Muscle layer of colon (tissue), 2 donors: ENCODE data around the gene NPHS1.
"Not testable (repeated sequence)": the region's sequence is repeated elsewhere in the genome, so short reads cannot be mapped to it uniquely, and the experiment has no call there.

Source experiments
- H3K27ac ChIP-seq: one replicate; pipeline ENCODE4 v1.7.0; 2013; ENCODE audit warnings: low read depth, mild to moderate bottlenecking, low read length, moderate library complexity
- H3K27me3 ChIP-seq, 2 donors: one replicate each; pipeline ENCODE4 v1.7.0; 2013; ENCODE audit warnings: low read length in 2 of 2, mild to moderate bottlenecking in 2 of 2; ENCODE audit not compliant: insufficient read depth in 2 of 2, control insufficient read depth in 1 of 2
- H3K36me3 ChIP-seq: one replicate; pipeline ENCODE4 v1.7.0; 2013; ENCODE audit warnings: mild to moderate bottlenecking, low read length; ENCODE audit not compliant: insufficient read depth
- H3K4me1 ChIP-seq: one replicate; pipeline ENCODE4 v1.7.0; 2013; ENCODE audit warnings: mild to moderate bottlenecking, low read length; ENCODE audit not compliant: insufficient read depth
- H3K4me3 ChIP-seq, 2 donors: one replicate each; pipeline ENCODE4 v1.7.0; 2013; ENCODE audit warnings: low read length in 2 of 2, low read depth in 1 of 2, mild to moderate bottlenecking in 1 of 2, moderate library complexity in 1 of 2
- H3K9ac ChIP-seq: one replicate; pipeline ENCODE4 v1.7.0; 2013; ENCODE audit warnings: low read length
- H3K9me3 ChIP-seq: one replicate; pipeline ENCODE4 v1.7.0; 2013; ENCODE audit warnings: mild to moderate bottlenecking, low read length
- donor health status: abdominal sarcoma.
- donor health status: Adenocarcinoma of cecum.

Gene NPHS1

DNA sequence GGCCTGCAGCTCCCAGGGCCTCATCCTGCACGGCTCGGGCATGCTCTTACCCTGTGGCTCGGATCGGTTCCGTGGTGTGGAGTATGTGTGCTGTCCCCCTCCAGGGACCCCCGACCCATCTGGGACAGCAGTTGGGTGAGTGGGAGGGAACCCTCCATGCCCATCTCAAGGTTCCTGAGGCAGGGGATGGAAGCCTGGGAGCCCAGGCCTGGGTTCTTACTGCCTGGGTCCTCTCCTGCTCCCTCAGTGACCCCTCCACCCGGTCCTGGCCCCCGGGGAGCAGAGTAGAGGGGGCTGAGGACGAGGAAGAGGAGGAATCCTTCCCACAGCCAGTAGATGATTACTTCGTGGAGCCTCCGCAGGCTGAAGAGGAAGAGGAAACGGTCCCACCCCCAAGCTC is 19.3 kb upstream of the NPHS1 start:
- Histone ChIP-seq H3K4me3 (no peak overlapping the region), H3K9ac (no peak overlapping the region), H3K4me1 (peaks cover 15% of the 10 kb centered on the region), H3K27ac (no peak overlapping the region), H3K9me3 (no peaks in the 10 kb centered on the region), H3K36me3 (no peaks in the 10 kb centered on the region), H3K27me3 (peaks cover 29 to 45% of the 10 kb centered on the region in 2 donors)

DNA sequence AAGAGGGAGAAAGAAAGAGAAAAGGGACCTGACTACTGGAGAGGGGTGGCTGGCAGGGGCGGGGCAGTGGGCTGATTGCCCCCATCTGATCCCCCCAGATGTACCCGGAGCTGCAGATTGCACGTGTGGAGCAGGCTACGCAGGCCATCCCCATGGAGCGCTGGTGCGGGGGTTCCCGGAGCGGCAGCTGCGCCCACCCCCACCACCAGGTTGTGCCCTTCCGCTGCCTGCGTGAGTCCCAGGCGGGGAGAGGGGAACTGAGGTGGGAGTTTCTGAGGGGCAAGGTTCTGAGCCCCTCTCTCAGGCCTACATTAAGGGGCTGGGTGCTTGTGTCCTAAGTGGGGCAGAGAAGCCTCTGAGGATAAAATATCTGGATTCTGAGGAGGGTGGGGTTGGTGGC is 18.5 kb upstream of the NPHS1 start:
- Histone ChIP-seq H3K36me3 (no peaks in the 10 kb centered on the region), H3K27me3 (peaks cover 29 to 48% of the 10 kb centered on the region in 2 donors), H3K27ac (no peak overlapping the region), H3K4me3 (no peak overlapping the region), H3K9ac (no peak overlapping the region), H3K9me3 (no peaks in the 10 kb centered on the region), H3K4me1 (peaks cover 15% of the 10 kb centered on the region)

DNA sequence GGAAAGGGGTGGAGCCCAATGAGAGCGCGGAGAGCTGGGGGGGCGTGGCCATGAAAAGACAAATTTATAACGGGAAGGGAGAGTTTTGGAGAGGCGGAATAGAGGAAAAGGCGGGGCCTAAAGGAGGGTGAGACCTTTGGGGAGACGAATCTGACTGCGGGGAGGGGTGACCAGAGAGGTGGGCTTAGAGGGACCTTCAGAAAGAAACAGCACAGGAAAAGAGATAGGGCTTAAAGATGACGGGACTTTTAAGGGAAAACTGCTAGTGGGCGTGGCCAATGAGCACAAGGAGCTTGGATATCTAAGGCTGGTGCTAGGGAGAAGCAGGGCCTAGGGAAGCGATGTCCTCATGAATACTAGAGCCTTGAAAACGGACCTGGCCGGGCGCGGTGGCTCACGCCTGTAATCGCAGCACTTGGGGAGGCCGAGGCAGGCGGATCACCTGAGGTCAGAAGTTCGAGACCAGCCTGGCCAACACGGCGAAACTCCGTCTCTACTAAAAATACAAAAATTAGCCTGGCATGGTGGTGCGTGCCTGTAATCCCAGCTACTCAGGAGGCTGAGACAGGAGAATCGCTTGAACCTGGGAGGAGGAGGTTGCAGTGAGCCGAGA is 17.9 kb upstream of the NPHS1 start:
- H3K27ac ChIP-seq, H3K9ac ChIP-seq, H3K4me3 ChIP-seq, H3K9me3 ChIP-seq, H3K36me3 ChIP-seq: not testable (repeated sequence)
- peaks cover 15% of the 10 kb centered on the region for H3K4me1 ChIP-seq
- peaks cover 29 to 48% of the 10 kb centered on the region in 2 donors for H3K27me3 ChIP-seq

DNA sequence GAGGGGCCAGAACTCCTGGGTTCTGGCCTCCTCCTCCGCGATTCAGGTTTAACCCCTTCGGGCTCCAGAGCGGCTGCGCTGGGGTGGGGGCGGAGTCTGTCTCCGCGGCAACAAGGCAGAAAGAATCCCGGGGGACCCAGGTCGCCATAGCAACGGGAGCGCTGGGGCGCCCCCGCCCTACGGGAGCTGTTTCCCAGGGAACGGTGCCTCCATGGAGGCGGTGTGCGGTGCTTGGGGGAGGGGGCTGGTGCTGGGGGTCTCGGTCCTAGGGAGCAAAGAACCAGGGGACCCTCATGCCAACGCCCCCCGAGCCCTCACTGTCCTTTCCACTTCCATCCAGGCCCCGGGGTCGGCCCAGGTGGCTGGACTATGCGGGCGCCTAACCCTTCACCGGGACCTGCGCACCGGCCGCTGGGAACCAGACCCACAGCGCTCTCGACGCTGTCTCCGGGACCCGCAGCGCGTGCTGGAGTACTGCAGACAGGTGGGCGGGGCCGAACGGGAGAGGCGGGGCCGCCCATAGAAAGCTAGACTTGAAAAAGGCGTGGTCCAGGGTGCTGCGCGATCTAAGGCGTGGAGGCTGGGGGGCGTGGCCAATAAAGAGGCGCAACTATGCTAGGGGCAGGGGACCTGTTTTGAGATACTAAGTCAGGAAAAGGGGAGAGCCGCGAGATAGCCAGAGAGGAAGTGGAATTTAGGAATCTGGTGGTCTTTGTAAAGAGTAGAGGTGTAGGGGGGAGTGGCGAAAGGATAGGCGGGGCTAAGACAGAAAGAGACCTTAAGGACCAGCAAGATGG is 17.2 kb upstream of the NPHS1 start:
- peak overlapping the region in 1 of 2 donors; percentile 45 for H3K4me3 ChIP-seq
- H3K27ac ChIP-seq: no peak overlapping the region
- H3K9ac ChIP-seq: no peak overlapping the region
- no peaks in the 10 kb centered on the region for H3K36me3 ChIP-seq
- no peaks in the 10 kb centered on the region for H3K9me3 ChIP-seq
- peaks cover 29 to 48% of the 10 kb centered on the region in 2 donors for H3K27me3 ChIP-seq
- peaks cover 15% of the 10 kb centered on the region for H3K4me1 ChIP-seq

DNA sequence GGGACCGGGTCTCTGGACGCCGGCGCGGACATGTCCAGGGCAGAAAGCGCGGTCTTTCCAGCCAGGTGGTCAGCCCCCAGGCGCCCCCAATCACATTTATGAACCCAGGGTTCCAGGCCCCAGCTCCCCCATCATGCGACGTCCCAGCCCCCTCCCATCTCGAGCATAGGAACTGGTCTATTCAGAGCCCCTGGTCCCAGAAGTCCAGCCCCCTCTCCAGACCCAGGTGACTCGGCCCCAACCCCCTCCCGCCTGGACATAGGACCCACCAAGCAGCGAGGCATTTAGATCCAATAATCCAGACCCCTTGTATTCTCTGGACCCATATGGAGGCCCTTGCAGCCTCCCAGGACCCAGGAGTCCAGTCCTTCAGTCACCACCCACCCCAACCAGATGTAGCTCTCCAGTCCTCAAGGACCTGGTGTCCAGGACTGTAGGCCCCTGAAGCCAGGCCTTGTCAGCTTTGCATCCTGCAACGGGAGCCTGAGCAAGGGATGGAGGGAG is 16.6 kb upstream of the NPHS1 start:
- no peaks in the 10 kb centered on the region for H3K9me3 ChIP-seq
- H3K9ac ChIP-seq: no peak overlapping the region
- H3K27me3 ChIP-seq: peaks cover 29 to 48% of the 10 kb centered on the region in 2 donors
- peaks cover 15% of the 10 kb centered on the region for H3K4me1 ChIP-seq
- H3K36me3 ChIP-seq: no peaks in the 10 kb centered on the region
- H3K27ac ChIP-seq: no peak overlapping the region
- H3K4me3 ChIP-seq: peak overlapping the region in 1 of 2 donors; percentile 45

DNA sequence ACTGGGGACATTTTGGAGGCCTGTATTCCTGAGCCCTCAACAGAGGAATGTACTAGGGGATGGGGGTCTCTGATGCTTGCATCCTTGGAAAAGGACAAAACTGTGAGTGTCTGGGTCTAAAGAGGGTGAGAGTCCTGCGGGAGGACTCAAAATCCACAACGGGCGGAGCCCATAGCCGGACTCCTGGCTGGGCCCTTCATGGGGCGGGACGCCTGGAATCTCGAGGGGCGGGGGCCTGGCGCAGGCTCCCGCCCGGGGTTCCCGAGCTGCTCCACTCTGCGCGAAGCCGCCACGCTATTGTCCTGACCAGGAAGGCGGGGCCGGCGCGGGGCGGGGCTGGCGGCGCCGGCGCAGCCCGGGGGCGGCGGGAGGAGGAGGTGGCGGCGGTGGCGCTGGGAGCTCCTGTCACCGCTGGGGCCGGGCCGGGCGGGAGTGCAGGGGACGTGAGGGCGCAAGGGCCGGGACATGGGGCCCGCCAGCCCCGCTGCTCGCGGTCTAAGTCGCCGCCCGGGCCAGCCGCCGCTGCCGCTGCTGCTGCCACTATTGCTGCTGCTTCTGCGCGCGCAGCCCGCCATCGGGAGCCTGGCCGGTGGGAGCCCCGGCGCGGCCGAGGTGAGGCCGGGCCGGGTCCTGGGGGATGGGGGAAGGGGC is 16.0 kb upstream of the NPHS1 start, which contains the start of gene APLP1:
Gene APLP1, plus strand, starts transcription at position 403 of the 651 bp plus-strand sequence. Its CDS starts 63 bp downstream, at position 466.
- H3K27ac ChIP-seq: no peak within 1 kb of the TSS
- H3K9me3 ChIP-seq: no peaks in the 10 kb centered on the region
- H3K27me3 ChIP-seq: peaks cover 29 to 48% of the 10 kb centered on the region in 2 donors
- H3K9ac ChIP-seq: no peak within 1 kb of the TSS
- no peaks in the 10 kb centered on the region for H3K36me3 ChIP-seq
- H3K4me1 ChIP-seq: peaks cover 15% of the 10 kb centered on the region
- peak within 1 kb of the TSS in 1 of 2 donors; percentile 45 for H3K4me3 ChIP-seq

DNA sequence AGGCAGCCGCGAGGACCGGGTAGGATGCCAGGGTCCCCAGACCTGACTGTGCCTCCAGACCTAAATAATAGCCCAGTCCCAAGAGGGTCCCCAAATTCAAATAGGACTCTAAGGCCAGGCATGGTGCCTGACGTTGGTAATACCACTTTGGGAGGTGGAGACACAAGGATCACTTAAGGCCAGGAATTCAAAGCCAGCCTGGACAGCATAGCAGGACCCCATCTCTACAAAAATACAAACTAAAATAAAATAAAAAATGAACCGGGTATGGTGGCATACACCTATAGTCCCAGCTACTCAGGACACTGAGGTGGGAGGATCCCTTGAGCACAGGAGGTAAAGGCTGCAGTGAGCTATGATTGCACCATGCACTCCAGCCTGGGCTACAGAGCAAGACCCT is 10.7 kb upstream of the NPHS1 start:
- Histone ChIP-seq H3K4me1 (no peaks in the 10 kb centered on the region), H3K9ac (no peak overlapping the region), H3K27ac (no peak overlapping the region), H3K4me3 (no peak overlapping the region), H3K36me3 (no peaks in the 10 kb centered on the region), H3K27me3 (peaks cover 0 to 57% of the 10 kb centered on the region in 2 donors), H3K9me3 (no peaks in the 10 kb centered on the region)

DNA sequence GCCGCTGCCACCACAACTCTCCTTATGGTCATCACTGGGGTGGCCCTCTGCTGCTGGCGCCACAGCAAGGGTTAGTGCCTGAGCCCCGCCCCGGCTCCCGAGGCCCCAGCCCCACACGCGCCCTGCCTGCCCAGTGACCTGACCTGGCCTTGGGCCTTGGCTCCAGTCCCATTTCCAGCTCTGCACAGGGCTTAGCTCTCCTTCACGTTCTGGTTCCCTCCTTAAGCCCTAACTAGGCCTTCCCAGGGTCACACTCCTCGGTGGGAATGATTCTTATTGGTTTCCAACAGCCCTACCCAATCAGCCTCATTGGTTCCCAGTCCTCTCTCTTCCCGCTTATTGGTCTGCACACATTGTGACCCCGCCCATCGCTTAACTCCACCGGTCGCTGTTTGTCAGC is 10.2 kb upstream of the NPHS1 start:
- H3K27me3 ChIP-seq: peaks cover 0 to 59% of the 10 kb centered on the region in 2 donors
- H3K4me3 ChIP-seq: no peak overlapping the region
- no peak overlapping the region for H3K9ac ChIP-seq
- no peak overlapping the region for H3K27ac ChIP-seq
- H3K9me3 ChIP-seq: no peaks in the 10 kb centered on the region
- no peaks in the 10 kb centered on the region for H3K36me3 ChIP-seq
- H3K4me1 ChIP-seq: no peaks in the 10 kb centered on the region

DNA sequence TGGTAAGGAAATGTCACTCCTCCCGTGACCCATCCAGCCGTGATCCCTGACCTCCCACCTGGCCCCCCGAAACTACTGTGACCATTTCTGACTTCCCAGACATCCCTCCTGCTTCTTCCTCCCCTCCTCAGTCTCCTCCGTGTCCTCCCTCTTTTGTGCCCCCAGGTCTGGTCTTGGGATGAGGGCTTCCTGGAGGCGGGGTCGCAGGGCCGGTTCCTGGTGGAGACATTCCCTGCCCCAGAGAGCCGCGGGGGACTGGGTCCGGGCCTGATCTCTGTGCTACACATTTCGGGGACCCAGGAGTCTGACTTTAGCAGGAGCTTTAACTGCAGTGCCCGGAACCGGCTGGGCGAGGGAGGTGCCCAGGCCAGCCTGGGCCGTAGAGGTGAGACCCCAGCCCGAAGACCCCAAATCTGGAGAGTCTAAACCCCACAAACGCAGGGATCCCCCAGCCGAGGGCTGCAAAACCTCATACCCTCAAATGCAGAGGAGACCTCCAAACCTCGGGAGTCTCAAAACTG is 9.4 kb upstream of the NPHS1 start:
- H3K27me3 ChIP-seq: peaks cover 0 to 59% of the 10 kb centered on the region in 2 donors
- no peak overlapping the region for H3K27ac ChIP-seq
- H3K4me3 ChIP-seq: no peak overlapping the region

DNA sequence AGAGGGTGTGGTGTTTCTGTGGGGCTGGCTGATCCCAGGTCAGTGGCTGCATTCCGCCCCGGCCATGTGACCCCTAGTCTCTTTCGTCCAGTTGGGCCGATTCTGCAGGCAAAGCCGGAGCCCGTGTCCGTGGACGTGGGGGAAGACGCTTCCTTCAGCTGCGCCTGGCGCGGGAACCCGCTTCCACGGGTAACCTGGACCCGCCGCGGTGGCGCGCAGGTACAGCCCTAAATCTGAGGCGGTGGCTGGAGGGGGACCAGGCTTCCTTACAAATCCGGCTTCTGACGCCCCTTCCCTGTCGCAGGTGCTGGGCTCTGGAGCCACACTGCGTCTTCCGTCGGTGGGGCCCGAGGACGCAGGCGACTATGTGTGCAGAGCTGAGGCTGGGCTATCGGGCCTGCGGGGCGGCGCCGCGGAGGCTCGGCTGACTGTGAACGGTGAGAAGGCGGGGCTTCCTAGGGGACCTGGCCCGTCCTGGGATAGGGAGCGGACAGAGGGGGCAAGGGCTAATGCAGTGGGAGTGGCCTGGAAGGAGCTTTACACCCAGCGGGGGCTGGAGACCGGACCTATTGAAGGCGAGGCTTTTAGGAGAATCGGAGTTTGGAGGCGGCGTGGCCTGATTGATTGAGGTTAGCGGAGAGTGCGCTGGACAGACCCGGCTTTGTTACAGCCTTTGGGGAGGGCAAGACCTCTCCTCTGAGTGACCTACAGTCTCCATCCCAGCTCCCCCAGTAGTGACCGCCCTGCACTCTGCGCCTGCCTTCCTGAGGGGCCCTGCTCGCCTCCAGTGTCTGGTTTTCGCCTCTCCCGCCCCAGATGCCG is 8.7 kb upstream of the NPHS1 start:
- peaks cover 4% of the 10 kb centered on the region for H3K4me1 ChIP-seq
- H3K27ac ChIP-seq: no peak overlapping the region
- no peak overlapping the region for H3K4me3 ChIP-seq
- H3K27me3 ChIP-seq: peaks cover 6 to 62% of the 10 kb centered on the region in 2 donors
- H3K9me3 ChIP-seq: no peaks in the 10 kb centered on the region
- no peaks in the 10 kb centered on the region for H3K36me3 ChIP-seq
- no peak overlapping the region for H3K9ac ChIP-seq

More for the DNA sequence above, 9.4 kb upstream of the NPHS1 start:
- no peaks in the 10 kb centered on the region for H3K9me3 ChIP-seq
- no peak overlapping the region for H3K9ac ChIP-seq
- H3K4me1 ChIP-seq: peaks cover 3% of the 10 kb centered on the region
- no peaks in the 10 kb centered on the region for H3K36me3 ChIP-seq
